Activated CD4-positive, alpha-beta T cell treated with anti-CD3 and anti-CD28 coated beads, Interleukin-2, amount 50 U/mL, for 1 hour (primary cell): ENCODE measurements around the gene BPNT1.
"Not testable (repeated sequence)": the region's sequence is repeated elsewhere in the genome, so short reads cannot be mapped to it uniquely, and the experiment has no call there.

Source experiments
- DNase-seq: peaks from one replicate; pipeline ENCODE4 v3.0.0-alpha.2; 2020

Gene BPNT1

GRCh38 chr1:220089650-220090556, at the start of gene BPNT1:
Gene BPNT1 (minus strand): TSS chr1:220089788. CDS start chr1:220079846, 9,942 bp downstream.
- peak; percentile 99 for DNase-seq

GRCh38 chr1:220137019-220137786, 47.6 kb upstream of the BPNT1 start:
- no peak for DNase-seq

- DNase-seq: no peak
These were observed 46.2 kb upstream of the BPNT1 start for GRCh38 chr1:220135755-220136154.

- DNase-seq: no peak
These were observed 40.1 kb upstream of the BPNT1 start for GRCh38 chr1:220129479-220130210.

- DNase-seq: no peak
These were observed 37.5 kb upstream of the BPNT1 start for GRCh38 chr1:220127076-220127475.

- DNase-seq: no peak
These were observed 35.0 kb upstream of the BPNT1 start for GRCh38 chr1:220124542-220124941.

GRCh38 chr1:220123889-220124288, 34.3 kb upstream of the BPNT1 start:
- DNase-seq: no peak

- DNase-seq: no peak
These were observed 33.5 kb upstream of the BPNT1 start for GRCh38 chr1:220123066-220123465.

- no peak for DNase-seq
These were observed 32.4 kb upstream of the BPNT1 start for GRCh38 chr1:220121791-220122530.

GRCh38 chr1:220119043-220119512, 29.5 kb upstream of the BPNT1 start:
- DNase-seq: no peak

- DNase-seq: no peak
These were observed 23.6 kb upstream of the BPNT1 start for GRCh38 chr1:220113136-220113695.

GRCh38 chr1:220112600-220112999, 23.0 kb upstream of the BPNT1 start:
- DNase-seq: not testable (repeated sequence)

- not testable (repeated sequence) for DNase-seq
These were observed 20.9 kb upstream of the BPNT1 start for GRCh38 chr1:220110473-220110872.

GRCh38 chr1:220099826-220100225, 10.2 kb upstream of the BPNT1 start:
- DNase-seq: no peak

GRCh38 chr1:220094016-220094911, 4.7 kb upstream of the BPNT1 start, which contains the start of gene IARS2:
Gene IARS2 (plus strand): TSS chr1:220094132. CDS start chr1:220094217, 85 bp downstream.
- DNase-seq: peak; percentile 94

- DNase-seq: no peak
These were observed 3.9 kb upstream of the BPNT1 start for GRCh38 chr1:220093361-220094015.

- no peak for DNase-seq
These were observed 3.1 kb upstream of the BPNT1 start for GRCh38 chr1:220092694-220093093.

GRCh38 chr1:220086261-220086686, 3.3 kb downstream of the BPNT1 start:
- DNase-seq: not testable (repeated sequence)

GRCh38 chr1:220084460-220084859, 5.1 kb downstream of the BPNT1 start:
- no peak for DNase-seq

- no peak for DNase-seq
These were observed 11.7 kb downstream of the BPNT1 start for GRCh38 chr1:220077887-220078286.
